HTERT RPE-1 (cell line): Measurements from ENCODE around the gene PRKAG1.

Source experiments
- in situ Hi-C: fragments of 300-500 bp; cut with MboI; formaldehyde crosslinking; loops from 4 replicates; pipeline ENCODE4 v1.14.3; 2020; ENCODE audit warnings: low sequenced_read_pairs

PRKAG1 gene

DNA sequence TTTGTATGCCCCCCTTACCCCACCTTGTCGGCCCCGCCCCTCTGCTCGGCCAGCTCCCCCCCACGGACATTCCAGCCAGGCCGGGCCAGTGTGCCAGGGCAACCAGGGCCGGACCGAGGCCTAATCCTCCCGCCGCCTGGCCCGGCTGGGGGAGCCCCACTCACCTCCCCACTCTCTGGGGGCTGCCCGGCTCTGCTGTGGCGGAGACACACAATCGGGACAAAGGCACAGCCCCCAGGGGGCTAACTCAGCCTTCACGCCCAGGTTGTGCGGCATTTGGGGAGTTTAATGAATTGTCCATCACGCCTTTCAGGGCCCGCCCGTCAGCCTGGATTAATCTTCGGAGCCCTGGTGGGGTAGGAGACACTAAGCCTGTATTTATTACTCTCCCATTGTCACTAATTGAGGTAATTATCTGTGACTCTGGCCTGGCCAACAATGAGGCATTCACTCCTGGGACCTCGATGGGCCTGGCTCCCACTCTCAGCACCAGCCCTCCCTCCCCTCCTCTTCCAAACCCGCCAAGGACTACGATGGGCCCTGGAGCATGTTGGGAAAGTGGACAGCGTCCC lies 31.8 kb downstream of the PRKAG1 start:
- in situ Hi-C loops = no loop called here

DNA sequence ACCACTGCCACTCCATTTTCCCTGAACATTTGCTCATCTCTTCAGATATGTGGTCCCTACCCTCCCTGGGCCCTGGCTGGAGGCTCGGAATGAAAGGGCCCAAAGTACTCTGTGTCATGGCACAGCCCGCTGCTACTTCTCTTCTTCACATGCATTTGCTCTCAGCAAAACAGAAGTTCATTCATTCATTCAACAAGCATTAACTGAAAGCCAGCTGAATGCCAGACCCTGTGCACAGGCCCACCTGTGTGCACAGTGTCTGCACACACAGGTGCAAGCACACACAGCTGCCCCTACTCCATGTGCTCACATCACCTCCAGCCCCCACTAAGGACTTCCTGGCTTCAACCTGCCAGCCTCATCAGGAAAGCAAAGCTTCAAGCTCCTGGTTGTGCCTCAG lies 32.7 kb downstream of the PRKAG1 start:
- in situ Hi-C loops = no loop called here

DNA sequence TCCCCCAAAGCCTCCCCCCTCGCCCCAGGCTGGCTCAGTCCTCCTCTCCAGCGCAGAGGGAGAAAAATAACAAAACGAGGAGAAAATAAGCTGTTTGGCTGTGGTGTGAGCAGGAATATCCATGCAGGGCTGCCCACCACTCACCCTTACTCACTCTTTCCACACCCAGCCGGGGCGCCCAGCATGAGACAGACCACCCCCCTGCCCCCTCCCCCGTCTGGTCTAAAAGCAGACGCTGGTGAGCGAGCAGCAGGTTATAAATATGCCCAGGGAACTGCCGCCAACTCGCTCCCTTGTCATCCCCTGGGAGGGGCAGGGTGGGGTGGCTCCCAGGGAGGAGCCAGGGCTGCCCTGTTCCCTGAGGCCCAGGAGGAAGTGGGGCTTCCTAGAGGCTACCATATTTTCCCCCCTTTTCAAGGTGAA lies 33.1 kb downstream of the PRKAG1 start:
- in situ Hi-C loops = no loop called here

DNA sequence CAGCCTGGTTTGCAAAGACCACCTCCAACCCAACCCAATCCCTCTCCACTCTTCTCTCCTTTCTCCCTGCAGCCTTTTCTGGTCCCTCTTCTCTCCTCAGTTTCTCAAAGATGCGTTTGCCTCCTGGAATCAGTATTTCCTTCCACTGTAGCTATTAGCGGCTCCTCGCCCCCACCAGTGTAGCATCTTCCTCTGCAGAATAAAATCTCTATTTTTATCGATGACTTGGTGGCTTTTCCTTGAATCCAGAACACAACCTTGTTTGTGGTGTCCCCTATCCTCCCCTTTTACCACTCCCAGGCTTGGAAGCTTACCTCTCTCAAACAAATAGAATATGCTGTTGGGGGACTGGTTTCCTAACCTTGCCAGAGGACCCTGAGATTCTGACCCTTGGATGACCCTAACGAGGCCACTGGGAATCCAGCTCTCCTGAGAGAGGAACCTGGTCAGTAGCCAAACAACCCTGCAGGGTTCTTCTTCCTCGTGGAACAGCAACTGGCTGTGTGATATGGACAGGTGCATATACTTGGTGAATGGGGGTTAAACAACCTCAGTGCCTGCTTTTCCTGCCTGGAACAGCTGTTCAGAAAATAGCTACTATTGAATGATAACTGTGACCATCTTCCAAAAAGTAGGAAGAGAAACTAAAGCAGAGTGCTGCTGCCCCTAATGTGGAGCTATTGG lies 36.0 kb downstream of the PRKAG1 start:
- in situ Hi-C loops = no loop called here

DNA sequence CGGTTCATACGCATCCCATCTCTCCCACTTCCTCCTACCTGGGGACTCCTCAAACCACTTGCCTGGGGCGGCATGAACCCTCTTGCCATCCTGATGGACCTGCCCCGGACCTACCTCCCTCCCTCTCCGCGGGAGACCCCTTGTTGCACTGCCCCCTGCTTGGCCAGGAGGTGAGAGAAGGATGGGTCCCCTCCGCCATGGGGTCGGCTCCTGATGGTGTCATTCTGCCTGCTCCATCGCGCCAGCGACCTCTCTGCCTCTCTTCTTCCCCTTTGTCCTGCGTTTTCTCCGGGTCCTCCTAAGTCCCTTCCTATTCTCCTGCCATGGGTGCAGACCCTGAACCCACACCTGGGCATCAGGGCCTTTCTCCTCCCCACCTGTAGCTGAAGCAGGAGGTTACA lies 36.8 kb downstream of the PRKAG1 start:
- in situ Hi-C loops = no loop called here

DNA sequence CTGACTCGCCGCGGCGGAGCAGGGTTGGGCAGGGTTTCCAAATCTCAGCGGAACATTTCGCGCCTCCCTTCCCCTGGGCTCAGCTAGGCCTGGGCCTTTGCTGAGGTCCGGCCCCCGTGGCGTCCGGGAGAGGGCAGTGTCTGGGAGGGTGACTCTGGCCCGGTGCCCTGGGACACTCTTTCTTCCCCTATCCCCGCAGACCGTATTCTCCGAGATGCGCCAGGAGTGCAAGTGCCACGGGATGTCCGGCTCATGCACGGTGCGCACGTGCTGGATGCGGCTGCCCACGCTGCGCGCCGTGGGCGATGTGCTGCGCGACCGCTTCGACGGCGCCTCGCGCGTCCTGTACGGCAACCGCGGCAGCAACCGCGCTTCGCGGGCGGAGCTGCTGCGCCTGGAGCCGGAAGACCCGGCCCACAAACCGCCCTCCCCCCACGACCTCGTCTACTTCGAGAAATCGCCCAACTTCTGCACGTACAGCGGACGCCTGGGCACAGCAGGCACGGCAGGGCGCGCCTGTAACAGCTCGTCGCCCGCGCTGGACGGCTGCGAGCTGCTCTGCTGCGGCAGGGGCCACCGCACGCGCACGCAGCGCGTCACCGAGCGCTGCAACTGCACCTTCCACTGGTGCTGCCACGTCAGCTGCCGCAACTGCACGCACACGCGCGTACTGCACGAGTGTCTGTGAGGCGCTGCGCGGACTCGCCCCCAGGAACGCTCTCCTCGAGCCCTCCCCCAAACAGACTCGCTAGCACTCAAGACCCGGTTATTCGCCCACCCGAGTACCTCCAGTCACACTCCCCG lies 37.4 kb downstream of the PRKAG1 start:
- in situ Hi-C loops = no loop called here

DNA sequence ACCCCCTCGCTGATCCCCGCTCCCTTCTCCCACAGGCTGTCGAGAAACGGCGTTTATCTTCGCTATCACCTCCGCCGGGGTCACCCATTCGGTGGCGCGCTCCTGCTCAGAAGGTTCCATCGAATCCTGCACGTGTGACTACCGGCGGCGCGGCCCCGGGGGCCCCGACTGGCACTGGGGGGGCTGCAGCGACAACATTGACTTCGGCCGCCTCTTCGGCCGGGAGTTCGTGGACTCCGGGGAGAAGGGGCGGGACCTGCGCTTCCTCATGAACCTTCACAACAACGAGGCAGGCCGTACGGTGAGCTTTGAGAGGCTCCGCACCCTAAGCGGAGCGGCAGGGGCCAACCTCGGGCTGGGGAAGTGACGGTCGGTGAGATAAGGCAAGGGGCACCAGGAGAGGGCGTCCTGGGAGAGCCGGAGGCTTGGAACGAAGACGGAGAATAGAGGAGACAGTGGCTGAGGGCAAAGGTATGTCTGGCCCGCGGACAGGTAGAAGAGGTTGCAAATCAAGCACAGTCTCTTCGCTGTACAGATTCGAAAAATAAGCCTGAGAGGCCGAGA lies 38.1 kb downstream of the PRKAG1 start:
- in situ Hi-C loops = no loop called here

DNA sequence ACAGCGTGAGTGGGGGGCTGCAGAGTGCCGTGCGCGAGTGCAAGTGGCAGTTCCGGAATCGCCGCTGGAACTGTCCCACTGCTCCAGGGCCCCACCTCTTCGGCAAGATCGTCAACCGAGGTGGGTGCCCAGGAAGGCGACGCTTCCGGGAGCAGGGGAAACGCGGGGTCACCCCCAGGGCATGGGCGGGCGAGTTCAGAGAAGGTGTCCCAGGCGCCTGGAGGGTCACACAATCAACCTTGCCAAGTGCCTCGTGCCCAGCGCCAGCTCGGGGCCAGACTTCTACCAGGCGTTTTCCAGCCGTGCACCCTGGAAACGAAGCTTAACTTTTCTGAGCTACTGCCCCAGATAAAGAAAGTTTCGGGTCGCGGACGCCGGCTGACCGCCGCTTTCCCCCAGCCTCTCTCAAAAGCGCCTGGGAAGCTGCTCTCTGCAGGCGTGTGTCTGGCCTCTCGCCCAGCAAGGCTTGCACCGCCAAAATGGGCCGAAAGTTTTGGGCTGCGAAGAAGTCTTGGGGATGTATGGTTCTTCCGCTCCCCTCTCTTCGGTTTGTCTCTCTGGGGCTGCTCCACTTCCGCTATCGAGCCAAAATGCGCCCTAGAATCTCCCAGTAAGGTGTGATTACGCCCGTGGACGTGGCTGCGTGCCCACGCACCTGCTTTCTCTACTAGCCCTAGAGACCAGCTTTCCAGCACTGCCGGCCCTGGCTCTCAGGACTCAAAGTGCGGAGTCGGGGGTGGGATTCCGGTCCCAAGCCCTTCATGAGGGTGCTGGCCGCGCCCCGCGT lies 38.8 kb downstream of the PRKAG1 start:
- in situ Hi-C loops = no loop called here

DNA sequence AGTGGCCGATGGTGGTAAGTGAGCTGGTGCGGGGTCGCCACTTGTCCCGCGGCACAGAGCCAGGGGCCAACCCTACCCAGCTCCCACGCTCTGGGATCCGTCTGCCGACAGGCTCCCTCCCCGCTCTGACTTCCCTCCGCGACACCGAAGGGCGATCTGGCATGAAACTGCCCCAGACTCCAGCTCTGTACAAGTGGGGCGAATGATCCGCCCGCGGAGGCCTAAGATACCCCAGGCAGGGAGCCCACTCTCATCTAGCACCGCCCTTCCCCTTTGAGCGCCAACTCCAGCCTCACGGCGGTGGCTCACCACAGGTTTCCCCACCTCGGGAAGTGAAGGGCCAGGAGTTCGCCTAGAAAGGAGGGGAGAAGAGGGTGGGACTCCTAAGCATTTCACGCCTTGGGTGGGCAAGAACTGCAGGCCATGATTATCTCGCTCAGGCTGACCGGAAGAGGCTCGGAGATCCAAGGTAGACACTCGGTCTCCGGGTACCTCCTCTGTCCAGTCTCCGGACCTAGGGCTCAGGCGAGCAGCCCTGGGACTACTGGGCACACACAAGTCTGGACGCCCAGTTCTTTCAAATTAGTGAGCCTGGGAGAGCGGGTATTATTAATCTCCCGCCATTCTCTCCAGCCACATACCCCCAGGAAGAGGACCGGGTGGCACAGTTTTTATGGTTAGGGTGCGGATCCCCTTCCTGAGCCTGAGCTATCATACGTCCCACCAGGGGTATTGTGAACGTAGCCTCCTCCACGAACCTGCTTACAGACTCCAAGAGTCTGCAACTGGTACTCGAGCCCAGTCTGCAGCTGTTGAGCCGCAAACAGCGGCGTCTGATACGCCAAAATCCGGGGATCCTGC lies 39.6 kb downstream of the PRKAG1 start:
- in situ Hi-C loops = no loop called here

DNA sequence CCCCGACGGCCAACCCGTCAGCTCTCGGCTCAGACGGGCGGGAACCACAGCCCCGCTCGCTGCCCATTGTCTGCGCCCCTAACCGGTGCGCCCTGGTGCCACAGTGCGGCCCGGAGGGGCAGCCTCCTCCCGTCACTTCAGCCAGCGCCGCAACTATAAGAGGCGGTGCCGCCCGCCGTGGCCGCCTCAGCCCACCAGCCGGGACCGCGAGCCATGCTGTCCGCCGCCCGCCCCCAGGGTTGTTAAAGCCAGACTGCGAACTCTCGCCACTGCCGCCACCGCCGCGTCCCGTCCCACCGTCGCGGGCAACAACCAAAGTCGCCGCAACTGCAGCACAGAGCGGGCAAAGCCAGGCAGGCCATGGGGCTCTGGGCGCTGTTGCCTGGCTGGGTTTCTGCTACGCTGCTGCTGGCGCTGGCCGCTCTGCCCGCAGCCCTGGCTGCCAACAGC lies 40.3 kb downstream of the PRKAG1 start, which contains the start of gene WNT1:
Gene WNT1, plus strand, starts transcription at position 32 of the 450 bp plus-strand sequence. Its CDS starts 329 bp downstream, at position 361.
- in situ Hi-C loops = no loop called here

DNA sequence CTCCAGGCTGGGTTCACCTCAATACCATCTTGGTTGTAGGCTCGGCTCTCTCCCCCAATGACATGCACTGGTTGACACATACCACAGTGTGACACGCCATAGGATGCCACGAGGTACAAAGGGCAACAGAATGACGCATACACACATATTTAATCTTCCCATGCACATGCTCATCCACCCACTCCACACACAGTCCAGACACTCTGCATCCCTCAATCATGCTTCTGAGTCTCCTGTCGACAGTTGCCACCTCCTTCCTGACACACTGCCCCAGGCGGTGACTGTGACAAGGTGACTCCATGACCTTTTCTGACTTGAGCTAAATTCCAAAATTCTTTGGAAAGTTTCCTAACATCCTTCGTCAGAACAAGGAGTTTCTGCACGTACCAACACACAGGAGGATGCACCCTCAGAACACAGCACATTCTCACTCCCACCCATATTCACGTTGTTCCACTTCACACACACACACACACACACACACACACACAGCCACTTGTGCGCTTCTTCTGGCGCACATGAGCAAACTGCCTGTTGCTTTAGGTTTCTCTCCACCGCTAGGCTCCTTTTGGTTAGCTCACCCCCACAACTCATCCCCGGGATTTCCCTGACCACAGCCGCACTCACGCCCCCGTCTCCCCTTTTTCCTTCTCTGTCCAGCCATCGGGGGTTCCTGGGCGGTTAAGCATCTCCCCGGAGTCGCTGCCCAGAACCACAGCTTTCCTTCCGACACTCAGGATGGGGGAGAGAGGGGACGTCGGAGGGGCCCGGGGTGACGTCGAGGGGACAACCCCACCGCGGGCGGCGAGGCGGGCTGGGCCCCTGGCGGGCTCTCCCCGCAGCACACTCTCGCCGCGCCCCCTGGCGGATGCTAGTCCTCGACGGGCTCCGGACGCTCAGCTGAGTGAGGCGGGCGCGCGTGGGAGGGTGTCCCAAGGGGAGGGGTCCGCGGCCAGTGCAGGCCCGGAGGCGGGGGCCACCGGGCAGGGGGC lies 41.0 kb downstream of the PRKAG1 start:
- in situ Hi-C loops = no loop called here

DNA sequence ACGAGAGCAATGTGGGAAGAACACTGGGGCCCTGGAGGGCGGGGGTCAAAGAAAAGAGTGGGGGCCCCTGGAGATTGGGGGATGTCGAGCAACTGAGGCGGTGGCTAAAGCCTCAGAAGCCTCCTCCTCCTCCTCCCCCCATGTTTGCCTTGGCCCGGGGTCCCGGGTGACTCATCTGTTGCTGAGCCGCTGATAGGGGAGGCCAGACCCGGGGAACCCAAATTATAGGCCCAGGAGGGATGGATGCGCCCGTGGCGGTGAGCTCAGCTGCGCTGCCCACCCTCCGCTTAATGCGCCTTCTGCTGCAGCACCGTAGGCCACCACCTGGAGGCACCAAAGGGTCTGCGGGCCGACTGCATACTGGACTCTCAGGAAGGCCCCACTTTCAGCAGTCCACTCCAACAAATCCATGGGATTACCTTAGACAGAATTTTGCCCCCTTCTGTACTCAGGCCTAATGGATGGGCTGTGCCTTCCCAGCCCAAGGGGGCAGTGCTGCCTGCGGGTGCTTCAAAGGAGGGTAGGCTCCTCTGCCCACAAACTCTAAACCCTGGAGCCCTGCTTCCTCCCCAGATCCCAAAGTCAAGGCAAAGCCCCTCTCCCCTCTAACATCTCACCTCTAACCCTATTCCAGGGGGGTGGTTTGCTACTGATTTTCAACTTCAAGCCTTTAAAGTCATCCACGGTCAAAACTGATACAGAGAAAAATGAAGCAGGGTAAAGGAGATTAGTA lies 44.5 kb downstream of the PRKAG1 start:
- in situ Hi-C loops = no loop called here

DNA sequence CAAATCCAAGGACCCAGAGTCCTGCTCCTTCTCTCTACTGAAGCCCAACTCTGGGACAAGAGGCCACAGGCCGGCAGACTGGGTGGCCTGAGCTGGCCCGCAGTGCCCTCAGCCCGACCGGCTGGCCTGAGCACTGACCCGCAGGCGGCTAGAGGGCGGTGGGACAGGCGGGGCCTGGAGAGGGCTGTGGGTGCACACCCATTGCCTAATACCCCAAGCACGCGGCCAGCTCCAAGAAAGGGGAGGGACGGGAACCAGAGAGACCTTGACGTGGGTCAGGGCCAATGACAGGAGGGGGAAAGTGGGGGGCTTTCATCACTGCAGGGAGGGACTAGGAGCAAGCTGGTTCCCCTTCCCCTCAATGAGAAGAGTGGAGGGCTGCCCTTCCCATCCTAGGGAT lies 45.0 kb downstream of the PRKAG1 start:
- in situ Hi-C loops = no loop called here

DNA sequence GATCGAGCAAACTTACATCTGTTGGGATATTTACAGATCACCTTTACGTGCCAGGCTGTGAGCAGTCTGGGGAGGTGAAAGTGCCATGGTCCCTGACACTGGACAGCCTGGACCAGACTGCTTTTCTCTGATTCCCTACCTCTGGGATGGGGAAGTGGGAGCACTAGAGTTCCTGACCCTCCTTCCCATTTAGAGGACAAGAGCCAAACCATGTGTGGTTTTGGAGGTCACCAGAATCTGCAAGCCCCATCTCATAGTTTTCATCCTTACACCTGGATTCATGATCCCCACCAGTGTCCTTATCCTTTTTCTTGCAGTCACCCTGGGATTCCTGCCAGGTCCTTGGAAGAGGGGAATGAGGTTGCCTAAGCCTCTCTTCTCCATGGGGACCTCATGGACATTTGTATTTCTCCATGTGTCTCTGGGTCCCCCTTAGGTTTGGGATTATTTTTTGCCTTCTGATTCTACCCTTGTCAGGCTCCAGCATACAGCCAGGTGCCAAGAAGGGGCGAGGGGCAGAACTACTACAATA lies 45.6 kb downstream of the PRKAG1 start:
- in situ Hi-C loops = no loop called here

DNA sequence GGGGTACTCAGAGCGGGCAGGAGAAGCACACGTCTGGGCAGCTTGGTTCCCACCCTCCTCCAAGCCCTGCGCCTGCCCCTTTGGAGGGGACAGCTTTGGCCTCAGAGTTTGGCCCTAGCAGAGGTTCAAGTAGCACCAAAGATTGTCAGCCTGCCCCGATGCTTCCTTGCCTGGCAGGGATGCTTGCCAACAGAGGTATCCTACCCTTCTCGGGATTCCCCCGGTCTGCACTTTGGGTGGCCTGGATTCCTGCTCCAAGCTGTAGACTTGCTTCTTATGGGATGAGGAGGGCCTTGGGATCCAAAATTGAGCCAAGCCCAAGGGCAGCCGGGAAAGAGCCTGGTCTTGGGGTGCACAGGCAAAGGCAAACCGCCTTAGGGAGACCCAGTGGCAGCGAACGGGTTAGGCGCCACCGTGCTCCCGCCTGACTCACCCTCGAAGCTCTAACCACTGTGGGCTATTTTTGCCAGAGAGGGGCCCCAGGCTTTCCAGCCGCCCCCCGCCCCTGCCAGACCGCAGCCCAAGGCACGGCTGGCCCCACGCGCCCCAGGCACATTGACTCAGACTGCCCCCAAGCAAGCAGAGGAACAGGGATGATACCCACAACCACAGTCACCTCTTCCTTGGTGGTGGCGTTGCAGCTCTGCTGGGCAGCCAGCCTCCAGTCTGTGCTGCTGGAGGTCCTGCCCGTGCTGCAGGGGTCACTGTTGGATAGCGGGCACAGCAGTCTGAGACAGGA lies 46.2 kb downstream of the PRKAG1 start:
- in situ Hi-C loops = no loop called here

DNA sequence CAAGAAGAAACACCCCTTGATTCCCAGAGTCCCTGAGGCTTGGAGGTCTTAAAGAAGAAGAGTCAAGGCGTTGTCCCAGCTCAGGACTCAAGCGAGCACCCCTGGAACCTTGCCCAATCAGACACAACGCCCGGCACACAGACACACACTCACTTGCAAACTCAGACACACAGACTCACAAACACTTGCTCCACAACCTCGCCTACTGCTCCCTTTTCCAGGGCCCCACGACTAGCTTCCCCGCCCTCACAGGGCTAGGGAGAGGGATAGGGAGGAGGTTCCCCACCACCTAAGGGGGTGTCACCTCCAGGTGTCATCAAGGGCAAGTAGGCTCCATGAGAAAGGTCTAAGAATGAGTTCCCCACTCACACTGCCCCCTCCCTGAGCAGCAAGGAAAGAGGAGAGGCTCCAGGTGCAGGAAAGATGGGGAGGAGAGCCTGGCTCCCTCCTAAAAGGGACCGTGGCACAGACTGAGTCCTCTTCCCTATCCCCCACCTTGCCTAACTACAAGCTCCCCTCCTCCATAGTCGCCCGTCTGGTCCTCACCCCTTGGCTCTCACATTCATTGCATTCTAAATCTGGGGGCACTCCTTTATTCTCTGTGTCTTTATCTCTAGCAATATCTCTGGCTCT lies 47.8 kb downstream of the PRKAG1 start:
- in situ Hi-C loops = no loop called here
